Transverse colon (tissue), 4 donors: ENCODE data around the gene SHISA9. TPM values are rescaled to one million over a fixed set of nuclear protein-coding genes. Genes with fewer than 3 reads are reported as not detected.

Experiments
- DNase-seq: peaks from one replicate; pipeline ENCODE4 v3.0.0-alpha.2; 2019
- H3K27ac ChIP-seq, 4 donors: fragments of 200-600 bp; sonication (generic); 2 replicates each; pipeline ENCODE4 v1.5.1; 2016 to 2018; ENCODE audit warnings: inconsistent platforms in 4 of 4
- H3K27me3 ChIP-seq: fragments of 200-600 bp; sonication (generic); 2 replicates; pipeline ENCODE4 v1.5.1; 2017; ENCODE audit warnings: inconsistent platforms
- H3K36me3 ChIP-seq, 4 donors: fragments of 200-600 bp; sonication (generic); 2 replicates each; pipeline ENCODE4 v1.5.1; 2017 to 2019; ENCODE audit warnings: inconsistent platforms in 4 of 4
- H3K4me1 ChIP-seq, 4 donors: fragments of 200-600 bp; sonication (generic); 2 replicates each; pipeline ENCODE4 v1.5.1; 2017 to 2020; ENCODE audit warnings: inconsistent platforms in 4 of 4
- H3K4me3 ChIP-seq, 4 donors: fragments of 200-600 bp; sonication (generic); 1 replicate in 1 of 4; 2 replicates in 3 of 4; pipeline versions ENCODE4 v1.5.1 to v1.6.1; 2017 to 2019; ENCODE audit warnings: inconsistent platforms in 4 of 4
- H3K9me3 ChIP-seq, 2 donors: fragments of 200-600 bp; sonication (generic); 2 replicates each; pipeline ENCODE4 v1.5.1; 2017 to 2019; ENCODE audit warnings: inconsistent platforms in 2 of 2
- CTCF ChIP-seq, 5 experiments: fragments of 200-600 bp in 3 of 5; fragments of 450-650 bp in 2 of 5; sonication (generic) in 3 of 5; IDR thresholded peaks; 1 replicate in 2 of 5; 2 replicates in 3 of 5; pipeline ENCODE4 v1.5.1; 2016 to 2017; ENCODE audit warnings: antibody characterized with exemption in 5 of 5, inconsistent platforms in 3 of 5, mild to moderate bottlenecking in 2 of 5, moderate library complexity in 1 of 5
- EP300 ChIP-seq: sonication (generic); formaldehyde crosslinking; IDR thresholded peaks from one replicate; pipeline ENCODE4 v1.6.1; 2017; ENCODE audit warnings: antibody characterized with exemption, low read depth
- POLR2A ChIP-seq: fragments of 450-650 bp; IDR thresholded peaks from one replicate; pipeline ENCODE4 v1.6.1; 2016; ENCODE audit warnings: antibody characterized with exemption, mild to moderate bottlenecking, moderate library complexity
- POLR2AphosphoS5 ChIP-seq, 3 donors: sonication (generic); formaldehyde crosslinking; IDR thresholded peaks; one replicate each; pipeline ENCODE4 v1.6.1; 2016; ENCODE audit warnings: antibody characterized with exemption in 3 of 3
- WGBS, 2 donors: methylation state at CpG; one replicate each; pipeline ENCODE4 v1.1.5; 2018; ENCODE audit warnings: low coverage in 1 of 2; 5-methylcytosine and 5-hydroxymethylcytosine counted together
- in situ Hi-C, 4 donors: fragments of 200-750 bp; cut with MboI; loops; one replicate each; pipeline versions ENCODE4 v1.15.0 to v1.15.1; 2017; ENCODE audit warnings: low sequenced_read_pairs in 3 of 4, low pct_ligation_motif_present in 1 of 4, low pct_unique_long_range_greater_than_20kb in 1 of 4
- intact Hi-C: fragments of 100-400 bp; cut with DNase I; formaldehyde crosslinking; loops from one replicate; pipeline ENCODE4 v1.15.1; 2023; ENCODE audit warnings: low total_unique reads
- total RNA-seq, 4 donors: library from RNA; depleted of rRNA; stranded (reverse); fragments of >200 nt; gene quantifications; one replicate each; pipeline ENCODE4 v1.1.0, GENCODE V29; 2016

SHISA9 gene
- total RNA-seq, 4 donors from 2014 or later: 1.3 to 37.6 (median 2.1) TPM

GRCh38 chr16:12998361-12999085 lies 97.1 kb downstream of the SHISA9 start:
- H3K27ac ChIP-seq: no peak overlapping the region

GRCh38 chr16:12999368-12999767 lies 98.0 kb downstream of the SHISA9 start:
- no peaks in the 10 kb centered on the region for H3K9me3 ChIP-seq
- H3K4me1 ChIP-seq: no peaks in the 10 kb centered on the region
- H3K36me3 ChIP-seq: no peaks in the 10 kb centered on the region
- no peak for TF ChIP-seq POLR2A
- TF ChIP-seq CTCF (IDR thresholded peaks at IDR 0.05): no peak
- TF ChIP-seq EP300: no peak
- TF ChIP-seq POLR2AphosphoS5 (IDR thresholded peaks at IDR 0.05): no peak
- no peak for DNase-seq
- in situ Hi-C loops: no loop called here
- no peak overlapping the region for H3K4me3 ChIP-seq
- no peak overlapping the region for H3K27ac ChIP-seq
- no peaks in the 10 kb centered on the region for H3K27me3 ChIP-seq
- 87 to 88% methylated on average over 3 of the region's 3 CpGs for WGBS, 2 donors
- intact Hi-C loops: no loop called here

More at GRCh38 chr16:12998361-12999085, 97.1 kb downstream of the SHISA9 start:
- H3K4me1 ChIP-seq: no peaks in the 10 kb centered on the region
- 82 to 86% methylated on average over 7 of the region's 7 CpGs for WGBS, 2 donors
- H3K9me3 ChIP-seq: no peaks in the 10 kb centered on the region
- in situ Hi-C loops (no loop called here), intact Hi-C loops (no loop called here)
- TF ChIP-seq CTCF (IDR thresholded peaks at IDR 0.05) (no peak), POLR2AphosphoS5 (IDR thresholded peaks at IDR 0.05) (no peak), EP300 (no peak), POLR2A (no peak)
- no peaks in the 10 kb centered on the region for H3K36me3 ChIP-seq
- no peak for DNase-seq
- no peaks in the 10 kb centered on the region for H3K27me3 ChIP-seq
- no peak overlapping the region for H3K4me3 ChIP-seq

GRCh38 chr16:13005721-13006247 lies 104.4 kb downstream of the SHISA9 start:
- no peak for TF ChIP-seq POLR2AphosphoS5 (IDR thresholded peaks at IDR 0.05)
- TF ChIP-seq POLR2A: no peak
- TF ChIP-seq CTCF (IDR thresholded peaks at IDR 0.05): no peak
- no peak for TF ChIP-seq EP300
- WGBS, 2 donors: 80% methylated on average over 12 of the region's 12 CpGs; no CpG with 5 or more reads in 1 of the 2 donors
- in situ Hi-C loops: no loop called here

GRCh38 chr16:13012601-13013000 lies 111.2 kb downstream of the SHISA9 start:
- WGBS, 2 donors: 39% methylated on average over 4 of the region's 4 CpGs; no CpG with 5 or more reads in 1 of the 2 donors
- no peaks in the 10 kb centered on the region for H3K36me3 ChIP-seq
- H3K27ac ChIP-seq: no peak overlapping the region
- intact Hi-C loops (no loop called here), in situ Hi-C loops (no loop called here)
- no peaks in the 10 kb centered on the region for H3K9me3 ChIP-seq
- H3K4me3 ChIP-seq: no peak overlapping the region
- no peak for DNase-seq
- H3K4me1 ChIP-seq: no peaks in the 10 kb centered on the region
- TF ChIP-seq POLR2A (no peak), CTCF (IDR thresholded peaks at IDR 0.05) (no peak), POLR2AphosphoS5 (IDR thresholded peaks at IDR 0.05) (no peak), EP300 (no peak)
- H3K27me3 ChIP-seq: no peaks in the 10 kb centered on the region

More at GRCh38 chr16:13005721-13006247, 104.4 kb downstream of the SHISA9 start:
- no peaks in the 10 kb centered on the region for H3K27me3 ChIP-seq
- no peaks in the 10 kb centered on the region for H3K9me3 ChIP-seq
- H3K36me3 ChIP-seq: no peaks in the 10 kb centered on the region
- no peak overlapping the region for H3K27ac ChIP-seq
- no peak for DNase-seq
- no peaks in the 10 kb centered on the region for H3K4me1 ChIP-seq
- intact Hi-C loops: no loop called here
- H3K4me3 ChIP-seq: no peak overlapping the region
